ENCODE results near the gene PRKAG2.

The PRKAG2 gene

GRCh38 chr7:151666886-151667285 is 210.0 kb downstream of the PRKAG2 start:
- no peak overlapping the region for H3K14ac ChIP-seq (ENCODE audit: low read length)
- no CpG with 5 or more reads among the region's 3 CpGs for WGBS (ENCODE audit: extremely low coverage, insufficient coverage, insufficient read length)
- H2BK5ac ChIP-seq (ENCODE audit: low read depth, low read length, poor library complexity): no peak overlapping the region
- no peak overlapping the region for H4K8ac ChIP-seq (ENCODE audit: low read depth, low read length)
- H3K79me2 ChIP-seq (ENCODE audit: control insufficient read depth, insufficient read depth, low read length, poor library complexity): no peaks in the 10 kb centered on the region
- H3K9me3 ChIP-seq (ENCODE audit: insufficient read depth, low read depth, low read length): peaks cover 7% of the 10 kb centered on the region
- H4K91ac ChIP-seq (ENCODE audit: low read depth, low read length): no peak overlapping the region
- H2BK12ac ChIP-seq (ENCODE audit: low read length): no peak overlapping the region
- H3K27me3 ChIP-seq (ENCODE audit: insufficient read depth, low read length): no peaks in the 10 kb centered on the region
- H3K23ac ChIP-seq (ENCODE audit: low read length): no peak overlapping the region
- H3K27ac ChIP-seq (ENCODE audit: low read depth, low read length): no peak overlapping the region
- H2AFZ ChIP-seq (ENCODE audit: insufficient read depth, low read length, poor library complexity): no peak overlapping the region
- H4K12ac ChIP-seq (ENCODE audit: low read depth, low read length): no peak overlapping the region
- H2BK120ac ChIP-seq (ENCODE audit: insufficient read depth, low read length, poor library complexity): no peak overlapping the region
- no peak overlapping the region for H3K9ac ChIP-seq (ENCODE audit: low read length)
- H2AK5ac ChIP-seq (ENCODE audit: low read length): no peak overlapping the region
- H3K4me2 ChIP-seq (ENCODE audit: low read length): no peak overlapping the region
- no peak for DNase-seq
- H3K4me1 ChIP-seq (ENCODE audit: control insufficient read depth in 1 of 2, insufficient read depth in 2 of 2, low read length in 2 of 2): peaks cover 0 to 3% of the 10 kb centered on the region in 2 experiments
- H3K18ac ChIP-seq (ENCODE audit: low read length): no peak overlapping the region
- no peak overlapping the region for H3K4ac ChIP-seq (ENCODE audit: low read depth, low read length)
- H3K36me3 ChIP-seq (ENCODE audit: control insufficient read depth in 1 of 2, insufficient read depth in 2 of 2, low read length in 2 of 2): no peaks in the 10 kb centered on the region
- no peak overlapping the region for H3K4me3 ChIP-seq (ENCODE audit: low read depth, low read length)
- H3K79me1 ChIP-seq (ENCODE audit: low read length): no peaks in the 10 kb centered on the region

- H3K14ac ChIP-seq (ENCODE audit: low read length): no peak overlapping the region
- no peak overlapping the region for H3K18ac ChIP-seq (ENCODE audit: low read length)
- no peak overlapping the region for H4K8ac ChIP-seq (ENCODE audit: low read depth, low read length)
- H2AK5ac ChIP-seq (ENCODE audit: low read length): no peak overlapping the region
- H3K4me1 ChIP-seq (ENCODE audit: control insufficient read depth in 1 of 2, insufficient read depth in 2 of 2, low read length in 2 of 2): no peaks in the 10 kb centered on the region
- no peak overlapping the region for H3K4me3 ChIP-seq (ENCODE audit: low read depth, low read length)
- H3K79me2 ChIP-seq (ENCODE audit: control insufficient read depth, insufficient read depth, low read length, poor library complexity): no peaks in the 10 kb centered on the region
- H3K9me3 ChIP-seq (ENCODE audit: insufficient read depth, low read depth, low read length): peaks cover 7% of the 10 kb centered on the region
- H3K79me1 ChIP-seq (ENCODE audit: low read length): no peaks in the 10 kb centered on the region
- peak in 1 of 2 donors; percentile 64 for DNase-seq
- no peak overlapping the region for H2BK12ac ChIP-seq (ENCODE audit: low read length)
- H3K27me3 ChIP-seq (ENCODE audit: insufficient read depth, low read length): no peaks in the 10 kb centered on the region
- no peak overlapping the region for H2BK5ac ChIP-seq (ENCODE audit: low read depth, low read length, poor library complexity)
- no peaks in the 10 kb centered on the region for H3K36me3 ChIP-seq (ENCODE audit: control insufficient read depth in 1 of 2, insufficient read depth in 2 of 2, low read length in 2 of 2)
- no peak overlapping the region for H3K4me2 ChIP-seq (ENCODE audit: low read length)
- no peak overlapping the region for H2AFZ ChIP-seq (ENCODE audit: insufficient read depth, low read length, poor library complexity)
- no CpG with 5 or more reads among the region's 6 CpGs for WGBS (ENCODE audit: extremely low coverage, insufficient coverage, insufficient read length)
- H3K23ac ChIP-seq (ENCODE audit: low read length): no peak overlapping the region
- no peak overlapping the region for H3K27ac ChIP-seq (ENCODE audit: low read depth, low read length)
- no peak overlapping the region for H4K91ac ChIP-seq (ENCODE audit: low read depth, low read length)
- H2BK120ac ChIP-seq (ENCODE audit: insufficient read depth, low read length, poor library complexity): no peak overlapping the region
- no peak overlapping the region for H3K9ac ChIP-seq (ENCODE audit: low read length)
- H3K4ac ChIP-seq (ENCODE audit: low read depth, low read length): no peak overlapping the region
- no peak overlapping the region for H4K12ac ChIP-seq (ENCODE audit: low read depth, low read length)
Observed at GRCh38 chr7:151665368-151665767, 211.5 kb downstream of the PRKAG2 start.

GRCh38 chr7:151664268-151664667 is 212.6 kb downstream of the PRKAG2 start:
- H3K4me3 ChIP-seq (ENCODE audit: low read depth, low read length): no peak overlapping the region
- H4K12ac ChIP-seq (ENCODE audit: low read depth, low read length): no peak overlapping the region
- no CpG with 5 or more reads among the region's 3 CpGs for WGBS (ENCODE audit: extremely low coverage, insufficient coverage, insufficient read length)
- H3K4me1 ChIP-seq (ENCODE audit: control insufficient read depth in 1 of 2, insufficient read depth in 2 of 2, low read length in 2 of 2): no peaks in the 10 kb centered on the region
- no peaks in the 10 kb centered on the region for H3K27me3 ChIP-seq (ENCODE audit: insufficient read depth, low read length)
- no peak overlapping the region for H3K27ac ChIP-seq (ENCODE audit: low read depth, low read length)
- no peaks in the 10 kb centered on the region for H3K79me1 ChIP-seq (ENCODE audit: low read length)
- peaks cover 1% of the 10 kb centered on the region for H3K9me3 ChIP-seq (ENCODE audit: insufficient read depth, low read depth, low read length)
- no peak overlapping the region for H3K18ac ChIP-seq (ENCODE audit: low read length)
- no peak overlapping the region for H2BK5ac ChIP-seq (ENCODE audit: low read depth, low read length, poor library complexity)
- no peak overlapping the region for H3K23ac ChIP-seq (ENCODE audit: low read length)
- H4K91ac ChIP-seq (ENCODE audit: low read depth, low read length): no peak overlapping the region
- no peak overlapping the region for H2AFZ ChIP-seq (ENCODE audit: insufficient read depth, low read length, poor library complexity)
- H3K9ac ChIP-seq (ENCODE audit: low read length): no peak overlapping the region
- H3K36me3 ChIP-seq (ENCODE audit: control insufficient read depth in 1 of 2, insufficient read depth in 2 of 2, low read length in 2 of 2): no peaks in the 10 kb centered on the region
- no peaks in the 10 kb centered on the region for H3K79me2 ChIP-seq (ENCODE audit: control insufficient read depth, insufficient read depth, low read length, poor library complexity)
- DNase-seq: no peak
- no peak overlapping the region for H2BK12ac ChIP-seq (ENCODE audit: low read length)
- H3K4ac ChIP-seq (ENCODE audit: low read depth, low read length): no peak overlapping the region
- H2AK5ac ChIP-seq (ENCODE audit: low read length): no peak overlapping the region
- H3K4me2 ChIP-seq (ENCODE audit: low read length): no peak overlapping the region
- no peak overlapping the region for H4K8ac ChIP-seq (ENCODE audit: low read depth, low read length)
- H2BK120ac ChIP-seq (ENCODE audit: insufficient read depth, low read length, poor library complexity): no peak overlapping the region
- H3K14ac ChIP-seq (ENCODE audit: low read length): no peak overlapping the region

GRCh38 chr7:151663382-151664100 is 213.4 kb downstream of the PRKAG2 start:
- H3K18ac ChIP-seq (ENCODE audit: low read length): no peak overlapping the region
- peaks cover 1% of the 10 kb centered on the region for H3K9me3 ChIP-seq (ENCODE audit: insufficient read depth, low read depth, low read length)
- no peak overlapping the region for H2BK120ac ChIP-seq (ENCODE audit: insufficient read depth, low read length, poor library complexity)
- WGBS (ENCODE audit: extremely low coverage, insufficient coverage, insufficient read length): no CpG with 5 or more reads among the region's 13 CpGs
- H3K79me1 ChIP-seq (ENCODE audit: low read length): no peaks in the 10 kb centered on the region
- H3K27ac ChIP-seq (ENCODE audit: low read depth, low read length): no peak overlapping the region
- H3K23ac ChIP-seq (ENCODE audit: low read length): no peak overlapping the region
- H3K4ac ChIP-seq (ENCODE audit: low read depth, low read length): no peak overlapping the region
- H4K8ac ChIP-seq (ENCODE audit: low read depth, low read length): no peak overlapping the region
- H3K36me3 ChIP-seq (ENCODE audit: control insufficient read depth in 1 of 2, insufficient read depth in 2 of 2, low read length in 2 of 2): no peaks in the 10 kb centered on the region
- H2AFZ ChIP-seq (ENCODE audit: insufficient read depth, low read length, poor library complexity): no peak overlapping the region
- no peak overlapping the region for H2BK12ac ChIP-seq (ENCODE audit: low read length)
- H3K14ac ChIP-seq (ENCODE audit: low read length): no peak overlapping the region
- H3K27me3 ChIP-seq (ENCODE audit: insufficient read depth, low read length): no peaks in the 10 kb centered on the region
- no peaks in the 10 kb centered on the region for H3K4me1 ChIP-seq (ENCODE audit: control insufficient read depth in 1 of 2, insufficient read depth in 2 of 2, low read length in 2 of 2)
- no peak overlapping the region for H2BK5ac ChIP-seq (ENCODE audit: low read depth, low read length, poor library complexity)
- H3K79me2 ChIP-seq (ENCODE audit: control insufficient read depth, insufficient read depth, low read length, poor library complexity): no peaks in the 10 kb centered on the region
- no peak overlapping the region for H4K12ac ChIP-seq (ENCODE audit: low read depth, low read length)
- no peak overlapping the region for H3K4me3 ChIP-seq (ENCODE audit: low read depth, low read length)
- no peak for DNase-seq
- H3K4me2 ChIP-seq (ENCODE audit: low read length): no peak overlapping the region
- H3K9ac ChIP-seq (ENCODE audit: low read length): peak overlapping the region; percentile 20
- H4K91ac ChIP-seq (ENCODE audit: low read depth, low read length): no peak overlapping the region
- H2AK5ac ChIP-seq (ENCODE audit: low read length): no peak overlapping the region

All from trophoblast cell (in vitro differentiated cells and primary cell).